GM20000 (cell line): Measurements from ENCODE around the gene AGAP3.

ENCODE experiments used
- DNase-seq: peaks from one replicate; pipeline ENCODE4 v3.0.0; 2012; ENCODE audit warnings: low spot score
- CTCF ChIP-seq: IDR thresholded peaks from 2 replicates; pipeline ENCODE4 v1.5.1; 2012; ENCODE audit warnings: mild to moderate bottlenecking, control low read depth; ENCODE audit errors: extremely low read depth, missing control alignments

Gene AGAP3

GRCh38 chr7:151077705-151078232 lies 8.5 kb upstream of the AGAP3 start:
- TF ChIP-seq CTCF: no peak
- DNase-seq: no peak

- no peak for TF ChIP-seq CTCF
- no peak for DNase-seq
Observed at GRCh38 chr7:151078233-151079040, 7.8 kb upstream of the AGAP3 start.

GRCh38 chr7:151079199-151079910 lies 6.9 kb upstream of the AGAP3 start:
- no peak for TF ChIP-seq CTCF
- DNase-seq: no peak

GRCh38 chr7:151080067-151080521 lies 6.2 kb upstream of the AGAP3 start:
- DNase-seq: no peak
- TF ChIP-seq CTCF: no peak

- no peak for TF ChIP-seq CTCF
- DNase-seq: peak; percentile 99
Observed at GRCh38 chr7:151080522-151081169, 5.6 kb upstream of the AGAP3 start, which contains the start of gene FASTK. FASTK (minus strand) TSS chr7:151080809; CDS start chr7:151080766, 43 bp downstream.

- TF ChIP-seq CTCF: no peak
- no peak for DNase-seq
Observed at GRCh38 chr7:151081170-151082101, 4.8 kb upstream of the AGAP3 start.
